NCI-H1930 (cell line): ENCODE measurements around the gene MATN1.

Experiments
- DNase-seq, 2 experiments: peaks; one replicate each; lab custom pipeline; 2025; lab: John Stamatoyannopoulos, UW

The MATN1 gene

DNA sequence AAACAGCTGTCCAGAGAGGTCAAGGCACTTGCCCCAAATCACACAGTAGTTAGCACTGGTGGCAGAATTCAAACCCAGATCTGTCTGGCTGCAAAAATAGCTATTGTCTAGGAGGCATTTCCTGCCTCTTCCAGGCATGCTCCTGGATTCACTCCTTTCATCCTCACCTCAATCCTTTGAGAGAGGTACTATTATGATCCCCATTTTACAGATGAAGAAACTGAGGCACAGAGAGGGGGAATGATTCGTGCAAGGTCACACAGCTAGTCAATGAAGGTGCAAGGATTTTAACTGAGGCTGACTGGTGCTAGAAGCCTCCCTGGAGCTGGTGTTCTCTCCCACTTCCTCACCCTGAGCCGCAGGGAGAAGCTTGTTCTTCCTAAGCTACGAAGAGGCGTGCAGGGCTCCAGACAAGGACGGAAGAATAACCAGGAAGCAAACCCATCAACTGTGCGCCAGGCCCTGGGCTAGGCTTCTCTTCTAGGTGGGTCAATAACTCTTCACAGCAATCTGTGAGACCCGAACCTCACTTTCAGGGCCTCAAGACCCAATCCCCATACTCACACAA is 34.8 kb upstream of the MATN1 start:
- DNase-seq = no peak

DNA sequence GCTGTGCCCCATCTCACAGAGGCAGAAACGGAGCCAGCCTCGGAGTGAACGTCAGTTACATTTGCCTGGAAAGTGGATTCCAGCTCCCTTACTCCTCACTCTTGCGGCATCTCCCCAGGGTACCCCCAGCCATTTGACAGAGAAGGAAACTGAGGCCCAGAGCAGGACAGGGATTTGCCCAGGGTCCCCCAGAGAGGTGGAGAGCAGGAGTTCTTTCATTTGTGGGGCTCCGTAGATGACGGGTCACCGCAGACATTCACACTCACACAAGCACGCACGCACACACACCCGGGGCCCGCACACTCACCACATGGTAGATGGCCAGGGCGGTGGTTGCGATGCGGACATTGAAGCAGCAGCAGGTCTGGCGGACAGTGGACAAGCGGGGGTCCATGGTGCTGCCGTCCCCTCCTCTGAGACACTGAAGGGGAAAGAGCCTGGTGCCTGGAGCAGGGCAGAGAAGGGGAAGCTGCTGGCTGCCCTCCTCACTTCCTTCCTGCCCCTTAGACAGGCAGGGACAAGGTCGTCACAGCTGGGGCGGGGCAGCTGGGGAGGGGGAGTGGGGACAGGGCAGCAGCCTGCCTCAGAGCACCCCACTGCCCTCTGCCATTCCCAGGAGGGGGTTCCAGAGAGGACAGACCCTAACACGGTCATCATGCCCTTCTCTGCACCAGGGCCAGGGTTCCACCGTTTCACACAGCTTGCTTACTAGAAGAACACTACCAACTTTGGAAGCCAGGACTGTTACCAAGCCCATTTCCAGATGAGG is 34.2 kb upstream of the MATN1 start, which contains the start of gene LAPTM5:
Gene LAPTM5 (minus strand): TSS at position 423 of the 769 bp plus-strand sequence. CDS start 29 bp downstream, at position 394.
- no peak for DNase-seq

DNA sequence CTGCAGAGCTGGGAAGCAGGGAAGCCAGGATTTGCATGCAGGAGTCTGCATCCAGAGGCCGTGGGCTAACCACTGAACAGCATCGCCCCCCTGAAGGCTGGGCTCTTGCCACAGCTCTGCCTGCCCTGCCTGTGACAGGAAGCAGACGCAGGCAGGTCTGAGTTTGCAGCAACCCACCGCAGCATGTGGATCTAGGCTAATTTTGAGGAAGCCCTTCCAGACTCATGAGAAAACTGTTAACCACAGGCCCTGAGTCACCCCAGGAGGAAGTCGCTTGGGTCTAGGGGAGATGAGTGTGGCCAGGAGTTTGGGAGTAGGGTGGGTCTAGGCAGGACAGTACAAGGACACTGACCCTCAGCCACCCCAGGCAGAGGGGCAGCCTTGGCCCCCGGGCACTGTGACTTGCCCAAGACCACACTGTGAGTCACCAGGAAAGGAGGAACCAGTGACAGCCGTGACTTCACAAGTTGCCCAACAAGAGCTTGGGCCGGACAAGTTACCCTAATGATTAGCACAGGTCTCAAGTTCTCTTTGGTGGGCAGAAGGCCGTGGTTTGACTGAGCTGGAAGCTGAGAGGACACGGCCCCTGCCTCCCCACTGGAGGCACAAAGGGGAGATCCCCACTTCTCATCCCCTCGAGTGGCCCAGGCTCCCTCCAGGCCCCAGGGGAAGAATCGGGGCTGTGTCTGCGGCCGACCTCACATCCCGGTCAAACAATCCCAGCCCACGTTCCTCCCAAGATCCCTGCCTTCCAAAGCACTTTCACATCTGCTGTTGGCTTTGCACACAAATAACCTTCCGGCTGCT is 33.4 kb upstream of the MATN1 start:
- no peak for DNase-seq

DNA sequence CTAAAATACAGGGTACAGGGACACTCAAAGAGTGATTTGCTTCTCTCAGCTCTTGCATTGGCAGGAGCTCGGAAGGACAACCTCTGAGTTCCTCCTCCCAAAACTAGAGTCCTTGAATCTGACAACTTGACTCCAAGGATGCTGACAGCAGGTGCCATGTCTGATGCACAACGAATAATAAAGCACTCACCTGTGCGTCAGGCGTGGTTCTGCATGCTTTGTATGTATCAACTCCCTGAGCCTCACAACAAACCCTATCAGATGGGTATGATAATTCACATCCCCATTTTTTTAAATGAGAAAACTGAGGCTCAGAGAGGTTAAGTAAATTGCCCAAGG is 32.8 kb upstream of the MATN1 start:
- DNase-seq = no peak

GRCh38 chr1:30755746-30756145 is 32.4 kb upstream of the MATN1 start:
- DNase-seq = no peak

- no peak for DNase-seq
Measured at GRCh38 chr1:30755334-30755733, 31.9 kb upstream of the MATN1 start.

DNA sequence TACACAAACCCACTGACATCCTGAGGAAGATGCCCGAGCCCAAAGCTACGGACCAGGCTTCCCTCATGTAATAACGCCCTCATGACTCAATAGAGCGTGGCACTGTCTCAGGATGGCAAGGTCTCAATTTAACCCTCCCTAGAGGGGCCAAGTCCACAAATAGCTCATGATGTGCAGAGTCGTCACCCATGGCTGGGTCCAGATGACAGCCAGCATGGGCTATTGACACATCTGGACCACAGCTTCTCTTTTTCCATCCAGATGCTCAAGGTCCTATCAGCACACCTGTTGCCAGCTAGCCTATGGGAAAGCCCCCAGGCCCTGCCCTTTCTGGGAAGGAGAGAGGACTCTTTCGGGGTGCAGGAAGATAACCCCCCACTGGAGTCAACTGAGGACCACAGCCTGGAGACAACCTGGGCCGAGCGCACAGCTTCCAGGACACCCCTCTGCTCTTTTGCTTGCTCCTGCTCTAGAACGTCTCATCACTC is 31.3 kb upstream of the MATN1 start:
- no peak for DNase-seq

DNA sequence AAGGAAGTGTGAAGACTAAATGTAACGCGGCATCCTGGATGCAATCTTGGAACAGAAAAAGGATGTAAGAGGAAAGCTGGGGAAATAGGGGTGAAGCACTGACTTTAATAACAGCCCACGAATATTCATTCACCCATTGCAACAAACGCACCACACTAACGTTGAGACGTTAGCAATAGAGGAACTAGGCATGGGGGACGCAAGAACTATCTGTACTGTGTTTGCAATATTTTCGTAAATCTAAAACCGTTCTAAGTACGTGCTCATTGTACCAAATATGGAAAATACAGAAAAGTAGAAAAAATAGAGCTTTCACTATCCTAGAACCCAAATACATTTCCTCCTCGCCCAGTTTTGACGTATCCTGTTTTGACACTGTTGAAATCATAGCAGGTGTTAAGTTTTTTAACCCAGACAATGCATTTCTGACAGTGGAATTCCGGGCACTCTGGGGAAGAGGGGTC is 30.3 kb upstream of the MATN1 start:
- no peak for DNase-seq

DNA sequence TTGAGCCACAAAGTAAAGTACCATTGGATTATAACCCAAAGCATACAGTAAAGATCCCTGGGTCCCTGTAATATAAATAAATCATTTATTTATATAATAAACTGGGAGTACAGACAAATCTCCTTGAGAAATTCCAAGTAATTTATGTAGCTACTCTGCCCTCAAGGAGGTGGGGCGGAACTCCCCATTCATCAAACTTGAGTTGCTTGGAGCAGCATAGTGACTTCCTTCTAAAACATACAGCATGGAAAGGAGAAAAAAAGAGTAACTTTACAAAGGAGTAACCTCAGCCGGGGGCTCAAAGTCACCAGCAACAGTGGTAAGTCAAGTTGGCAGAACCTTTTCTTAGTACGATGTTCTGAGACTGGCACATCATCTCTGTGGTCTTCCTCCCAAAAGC is 29.7 kb upstream of the MATN1 start:
- no peak for DNase-seq

GRCh38 chr1:30752651-30752908 is 29.2 kb upstream of the MATN1 start:
- DNase-seq = no peak

DNA sequence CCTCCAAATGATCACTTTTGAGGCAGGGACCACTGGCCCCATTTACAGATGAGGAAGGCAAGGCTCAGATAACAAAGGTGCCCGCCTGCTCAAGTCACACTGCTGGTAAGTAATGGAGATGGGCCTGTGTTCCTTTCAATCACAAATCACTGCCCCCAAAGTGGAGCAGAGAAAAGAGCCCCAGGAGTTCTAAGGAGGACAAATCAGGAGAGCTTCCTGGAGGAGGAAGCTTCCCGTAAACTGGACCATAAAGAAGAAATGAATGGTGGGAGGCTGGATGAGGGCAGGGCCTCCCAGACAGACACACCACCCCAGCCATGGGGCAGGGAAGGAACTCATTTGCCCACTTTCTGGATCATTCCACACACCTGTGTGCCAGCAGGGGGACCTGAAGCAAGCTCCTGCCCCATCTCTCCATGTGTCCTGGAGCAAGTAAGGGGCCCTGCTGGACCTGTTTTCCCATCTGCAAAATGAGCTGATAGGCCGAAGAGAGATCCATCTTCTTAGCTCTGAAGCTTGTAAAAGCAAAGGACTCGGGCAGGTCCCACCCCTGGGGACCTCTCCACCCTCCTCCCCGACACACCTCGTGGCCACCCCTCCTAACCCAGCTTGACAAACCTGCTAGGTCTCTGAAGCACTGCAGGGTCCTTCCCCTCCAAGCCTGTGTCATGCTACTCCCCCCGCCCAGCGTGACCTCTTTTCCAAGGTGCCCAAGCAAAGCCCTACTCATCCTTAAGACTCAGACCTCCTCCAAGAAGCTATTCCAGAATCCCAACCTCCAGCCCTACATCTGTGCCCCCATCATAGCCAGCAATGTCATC is 28.7 kb upstream of the MATN1 start:
- DNase-seq = no peak

- DNase-seq = no peak
Measured at GRCh38 chr1:30750731-30751291, 27.4 kb upstream of the MATN1 start.

GRCh38 chr1:30749691-30750583 is 26.6 kb upstream of the MATN1 start:
- no peak for DNase-seq

DNA sequence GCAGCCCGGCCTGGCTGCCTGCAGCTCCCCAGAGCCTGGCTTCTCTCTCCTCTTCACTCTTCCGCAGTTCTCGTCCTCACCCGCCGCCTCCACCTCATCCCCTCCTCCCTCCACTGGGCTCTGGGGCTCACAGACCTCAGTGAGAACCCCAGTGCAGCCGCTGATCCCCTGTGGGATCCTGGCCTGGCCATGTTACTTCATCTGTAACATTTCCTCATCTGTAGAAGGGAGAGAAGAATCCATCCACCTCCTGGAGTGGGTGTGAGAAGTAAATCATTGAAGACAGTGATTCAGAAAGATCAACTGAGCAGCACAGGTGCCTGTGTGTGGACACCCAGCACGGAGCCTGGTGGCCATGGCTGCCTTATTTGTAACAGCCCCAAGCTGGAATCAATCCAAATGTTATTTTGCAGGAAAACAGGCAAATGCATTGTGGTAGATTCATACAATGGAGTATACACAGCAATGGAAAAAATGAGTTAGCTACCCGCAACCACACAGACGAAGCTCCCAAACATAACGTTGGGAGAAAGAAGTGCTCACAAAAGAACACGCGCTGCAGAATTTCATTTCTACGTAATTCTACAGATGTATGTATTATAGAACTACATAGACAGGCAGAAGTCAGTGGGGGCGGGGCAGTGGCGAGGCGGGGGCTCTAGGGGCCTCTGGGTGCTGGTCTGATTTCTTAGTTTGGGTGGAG is 25.5 kb upstream of the MATN1 start:
- DNase-seq = no peak

DNA sequence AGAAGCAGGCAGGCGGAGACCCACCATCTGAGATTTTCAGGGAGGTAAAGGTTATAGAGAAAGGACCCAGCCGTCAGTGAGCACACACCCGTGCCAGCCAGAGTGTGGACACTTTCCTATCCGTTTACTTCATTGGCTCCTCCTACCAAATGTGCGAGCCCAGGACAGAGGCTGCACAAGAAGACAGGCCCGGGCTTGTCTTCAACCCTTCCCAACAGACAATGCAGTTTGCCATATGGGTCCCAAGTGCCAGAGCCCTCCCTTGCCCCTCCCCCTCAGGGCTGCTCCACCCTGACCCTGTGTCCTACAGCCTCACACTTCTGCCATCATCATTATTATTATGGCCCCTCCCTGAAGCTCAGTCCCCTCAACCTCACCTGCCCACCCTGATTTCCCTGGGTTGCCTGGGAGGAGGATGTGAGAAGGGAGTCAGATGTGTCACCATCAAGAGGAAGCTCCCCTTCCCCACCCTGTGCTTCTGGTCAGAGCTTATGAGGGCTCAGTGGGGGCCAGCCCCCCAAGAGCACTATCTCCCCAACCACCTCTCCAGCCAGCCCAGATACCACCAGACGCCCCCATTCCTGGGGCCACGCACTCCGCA is 24.8 kb upstream of the MATN1 start:
- DNase-seq = no peak

DNA sequence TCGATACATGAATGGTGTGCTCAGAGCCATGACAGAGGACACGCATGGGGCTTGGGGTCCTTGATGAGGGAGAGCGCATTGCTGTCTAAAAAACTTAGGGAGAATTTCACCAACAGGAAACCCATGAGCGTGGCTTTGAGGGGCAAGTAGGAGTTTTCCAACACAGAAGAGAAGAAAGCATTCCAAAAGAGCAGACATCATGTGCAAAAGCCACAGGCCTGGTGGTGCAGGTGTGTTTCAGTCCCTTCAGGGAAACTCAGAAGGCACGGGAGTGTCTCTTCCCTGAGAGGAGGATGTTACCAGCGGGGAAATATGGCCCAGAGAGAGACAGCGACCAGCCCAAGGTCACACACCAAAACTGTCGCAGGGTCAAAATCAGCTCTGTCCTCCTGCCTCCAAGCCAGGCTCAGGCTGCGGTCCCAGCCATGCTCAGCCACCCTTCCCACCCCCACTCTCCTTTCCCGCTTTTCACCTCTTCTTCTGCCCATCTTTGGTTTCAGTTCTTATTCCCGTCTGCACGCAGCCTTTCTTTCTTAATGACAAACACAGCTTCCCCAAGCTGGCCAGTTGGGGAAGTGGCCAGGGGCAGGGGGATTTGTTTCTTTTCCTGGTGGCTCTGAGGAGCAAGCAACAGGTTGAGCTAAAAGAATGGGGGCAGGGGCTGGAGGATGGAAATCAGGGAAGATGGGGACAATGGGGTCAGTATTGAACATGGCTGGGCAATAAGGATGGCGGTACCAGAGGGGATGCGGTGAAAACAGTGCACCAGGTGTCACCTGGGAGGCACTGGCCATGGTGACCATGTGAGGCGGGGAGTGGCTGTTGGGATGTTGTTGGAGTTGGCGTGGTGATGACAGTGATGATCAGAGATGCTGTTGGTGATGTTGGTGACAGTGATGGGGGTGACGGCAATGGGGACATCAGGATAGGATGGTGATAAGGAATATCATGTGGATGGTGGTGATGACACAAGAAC is 23.9 kb upstream of the MATN1 start:
- DNase-seq = no peak

- DNase-seq = no peak
Measured at GRCh38 chr1:30746212-30747032, 23.0 kb upstream of the MATN1 start.

GRCh38 chr1:30745834-30746208 is 22.4 kb upstream of the MATN1 start:
- no peak for DNase-seq
